Stimulated activated naive CD4-positive, alpha-beta T cell (primary cell): ENCODE results near the gene SLC22A5.
"Not testable (repeated sequence)": the region's sequence is repeated elsewhere in the genome, so short reads cannot be mapped to it uniquely, and the experiment has no call there.

Source experiments
- DNase-seq, 6 experiments: peaks; one replicate each; lab custom pipeline; 2025; lab: John Stamatoyannopoulos, UW

Gene SLC22A5

DNA sequence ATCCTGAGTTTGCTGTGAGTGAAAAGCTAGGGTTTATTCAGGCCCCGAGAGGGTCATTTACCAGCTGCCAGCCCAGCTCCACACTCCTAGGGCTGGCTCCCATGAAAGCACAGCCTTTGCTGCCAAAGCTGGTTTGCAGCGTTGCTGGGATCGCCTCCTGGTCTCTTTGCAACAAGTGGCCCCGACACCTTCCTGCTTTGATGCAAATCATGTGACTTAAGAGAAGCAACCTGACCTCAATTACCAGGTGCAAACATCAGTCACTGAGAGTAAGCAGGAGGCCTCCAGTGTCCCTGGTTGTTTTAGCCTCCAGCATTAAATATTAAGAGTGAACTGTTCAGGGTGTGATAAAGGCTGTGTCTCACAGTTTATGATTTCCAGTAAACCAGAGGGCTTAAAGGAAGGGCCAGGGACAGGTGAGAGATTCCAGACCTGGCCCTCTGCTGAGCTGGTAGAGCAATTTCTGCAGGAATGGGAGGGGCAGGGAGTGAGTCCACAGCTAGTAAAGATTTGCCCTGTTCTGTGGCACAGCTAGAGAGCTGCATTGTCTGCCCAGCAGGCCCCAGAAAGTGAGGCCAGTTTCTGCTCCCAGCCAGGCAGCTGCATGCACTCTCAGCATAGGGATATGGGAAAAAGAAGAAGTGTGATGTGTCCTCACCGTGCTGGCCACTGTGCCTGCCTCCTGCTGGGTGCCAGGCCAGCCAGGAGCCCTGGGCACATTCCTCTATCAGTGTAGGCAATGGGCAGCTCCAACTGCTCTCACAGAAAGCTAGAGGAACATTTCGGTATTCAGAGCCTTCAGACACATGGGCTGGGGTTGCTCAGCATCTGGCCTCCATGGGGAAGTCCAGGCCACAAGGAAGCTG, 58.0 kb downstream of the SLC22A5 start:
- peak; percentile 28 to 61 (median 44) for DNase-seq

DNA sequence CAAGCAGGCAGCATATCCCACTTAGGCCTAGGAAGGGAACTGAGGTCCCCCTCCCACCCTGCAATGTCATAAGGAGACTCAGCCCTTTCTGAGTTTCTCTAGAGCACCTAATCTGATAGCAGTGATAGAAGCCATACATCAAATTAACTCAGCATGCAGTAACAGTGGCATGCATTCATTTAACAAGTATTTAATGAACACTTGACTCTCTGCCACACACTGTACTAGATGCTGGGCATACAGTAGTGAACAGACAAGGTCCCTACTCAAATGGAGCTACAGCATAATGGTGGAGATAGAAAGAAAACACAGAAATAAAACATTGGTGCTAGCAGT, 58.6 kb downstream of the SLC22A5 start:
- DNase-seq = no peak

- DNase-seq = no peak
Observed at GRCh38 chr5:132428484-132429462, 59.3 kb downstream of the SLC22A5 start.

DNA sequence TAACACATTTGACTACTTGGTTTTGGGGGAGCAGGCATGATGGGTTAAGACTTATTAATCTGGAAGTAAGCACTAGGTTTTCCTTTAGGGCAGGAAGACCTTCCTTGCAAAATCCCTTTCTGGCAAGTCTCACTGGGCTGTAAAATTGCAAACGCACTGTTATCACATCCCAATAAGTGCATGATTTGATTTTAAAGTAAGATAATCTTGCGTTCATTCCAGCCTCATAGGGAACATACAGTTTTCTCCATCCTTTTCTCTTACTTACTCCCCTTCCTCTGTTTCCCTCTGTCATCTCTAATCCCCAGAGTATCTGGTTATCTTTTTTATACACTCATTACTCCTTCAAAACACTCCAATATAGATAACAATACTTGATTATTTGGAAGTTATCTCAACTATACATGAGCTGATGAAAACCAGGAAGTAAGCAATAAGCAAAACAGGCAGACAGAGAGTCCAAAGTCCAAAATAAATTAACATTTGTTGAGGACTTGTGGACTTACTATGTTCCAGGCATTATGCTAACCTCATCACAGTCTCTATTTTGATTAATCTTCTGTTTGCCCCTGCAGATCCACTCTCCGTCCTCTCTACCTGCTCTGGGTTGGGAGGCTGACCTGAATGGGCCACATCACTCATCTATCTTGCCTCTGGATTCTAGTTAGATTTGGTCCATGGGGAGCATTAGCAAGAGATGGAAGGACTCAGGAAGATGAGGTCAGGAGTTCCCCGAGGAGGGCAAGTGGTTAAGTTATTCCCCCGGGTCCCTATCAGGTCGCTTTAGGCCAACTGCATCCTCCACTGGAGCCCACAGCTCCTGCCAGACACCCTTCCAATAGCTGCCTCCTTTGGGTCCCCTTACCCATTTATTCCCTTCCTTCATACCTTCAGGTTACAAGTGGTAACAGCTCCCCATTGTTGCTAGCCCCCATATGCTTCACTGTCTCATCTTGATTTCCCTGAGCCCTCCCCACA, 60.2 kb downstream of the SLC22A5 start:
- DNase-seq = no peak

- no peak for DNase-seq
Observed at GRCh38 chr5:132430746-132431145, 61.2 kb downstream of the SLC22A5 start.

DNA sequence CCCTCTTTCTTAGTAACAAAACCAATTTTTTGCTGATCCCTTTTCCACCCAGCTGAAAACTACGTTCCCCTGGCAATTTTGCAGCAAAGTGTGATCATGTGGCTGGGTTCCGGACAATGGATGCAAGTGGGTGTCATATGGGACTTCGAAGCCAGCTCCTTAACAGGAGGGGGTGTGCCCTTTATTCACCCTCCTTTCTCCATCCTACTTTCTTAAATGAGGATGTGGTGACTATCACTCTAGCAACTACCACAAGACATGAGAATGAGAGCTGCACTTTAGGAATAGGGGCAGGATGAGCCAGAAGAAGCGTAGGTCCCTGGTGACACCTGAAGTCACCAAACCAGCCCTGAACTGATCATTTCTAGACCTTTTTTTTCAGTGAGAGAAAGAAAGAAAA, 62.1 kb downstream of the SLC22A5 start:
- DNase-seq = peak in 1 of 6 experiments; percentile 9

DNA sequence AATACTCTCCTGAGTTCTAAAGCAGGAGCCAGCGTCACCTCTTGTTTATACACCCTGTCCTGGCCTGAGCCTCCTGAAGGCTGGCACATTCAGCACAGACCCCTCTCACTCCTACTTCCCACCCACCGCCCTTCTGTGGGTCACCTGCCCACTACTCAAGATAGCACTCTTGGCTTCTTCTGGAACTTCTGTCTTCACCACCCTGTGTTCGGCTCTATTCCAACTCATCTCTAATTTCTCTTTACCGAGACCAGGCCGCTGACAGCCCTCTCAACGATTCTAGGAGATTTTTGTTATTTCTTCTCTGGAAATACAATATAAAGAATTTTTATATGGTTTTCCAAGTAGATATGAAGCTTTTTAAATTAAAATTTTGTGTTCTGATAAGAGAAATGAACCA, 63.6 kb downstream of the SLC22A5 start:
- DNase-seq = no peak

GRCh38 chr5:132434416-132435286, 65.1 kb downstream of the SLC22A5 start:
- no peak for DNase-seq

GRCh38 chr5:132435447-132435846, 65.9 kb downstream of the SLC22A5 start:
- DNase-seq = no peak

- DNase-seq = no peak
Observed at GRCh38 chr5:132435886-132436285, 66.4 kb downstream of the SLC22A5 start.

DNA sequence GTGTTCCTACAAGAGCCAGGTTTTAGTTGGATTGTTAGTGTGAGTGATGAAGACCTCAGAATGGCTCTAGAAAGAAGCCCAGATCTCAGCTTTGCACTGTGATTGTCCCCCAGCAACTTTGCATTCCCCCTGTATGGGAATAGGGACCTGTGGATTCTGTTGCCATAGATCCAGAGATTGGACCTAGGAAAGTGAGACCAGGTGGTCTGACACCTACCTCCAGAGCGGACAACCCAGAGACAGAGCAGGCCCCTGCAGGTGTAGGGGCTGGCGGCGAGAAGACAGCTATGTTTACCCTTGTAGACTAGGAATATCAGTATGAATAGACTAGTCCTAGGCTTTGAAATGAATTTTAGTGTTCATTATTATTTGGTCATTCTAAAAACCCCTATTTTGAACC, 67.4 kb downstream of the SLC22A5 start:
- DNase-seq = no peak

DNA sequence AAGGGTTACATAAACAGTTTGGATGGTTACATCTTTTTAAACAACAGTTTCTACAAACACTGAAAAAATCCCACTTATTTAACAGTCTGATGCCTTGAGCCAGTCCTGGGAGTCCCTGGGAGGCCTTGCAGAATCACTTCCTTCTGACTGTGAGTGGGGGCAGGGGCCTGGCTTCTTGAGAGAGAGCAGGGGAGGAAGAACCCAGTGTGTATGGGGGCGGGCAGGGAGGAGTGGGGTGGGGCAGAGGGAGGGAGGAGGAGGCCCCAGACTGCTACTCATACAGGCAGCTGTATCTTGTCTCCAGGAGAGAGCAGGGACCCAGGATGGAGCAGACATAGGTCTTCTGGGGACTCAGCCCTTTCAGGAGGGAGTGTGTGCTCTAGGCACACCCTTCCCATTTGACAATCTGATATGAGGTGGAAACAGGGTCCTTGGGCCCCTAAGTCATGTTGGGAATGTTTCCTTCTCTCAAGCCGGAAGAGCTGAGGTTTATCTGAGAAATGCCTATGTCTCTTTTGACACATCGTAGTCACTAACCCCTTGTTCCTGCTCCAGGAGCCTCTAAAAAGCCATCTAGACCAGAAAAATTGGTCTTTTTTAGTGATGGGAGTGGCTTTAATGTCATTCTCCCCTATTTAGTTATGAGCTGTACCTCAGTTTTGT, 68.2 kb downstream of the SLC22A5 start:
- peak; percentile 15 to 63 (median 50) for DNase-seq

DNA sequence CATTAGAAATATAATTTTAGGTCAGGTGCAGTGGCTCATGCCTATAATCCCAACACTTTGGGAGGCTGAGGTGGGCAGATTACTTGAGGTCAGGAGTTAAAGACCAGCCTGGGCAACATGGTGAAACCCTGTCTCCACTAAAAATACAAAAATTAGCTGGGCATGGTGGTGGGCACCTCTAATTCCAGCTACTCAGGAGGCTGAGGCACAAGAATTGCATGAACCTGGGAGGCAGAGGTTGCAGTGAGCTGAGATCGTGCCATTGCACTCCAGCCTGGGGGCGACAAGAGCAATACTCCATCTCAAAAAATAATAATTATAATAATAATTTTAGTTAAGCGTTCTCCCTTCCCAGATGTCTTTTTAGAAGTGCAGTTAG, 68.7 kb downstream of the SLC22A5 start:
- not testable (repeated sequence) for DNase-seq

DNA sequence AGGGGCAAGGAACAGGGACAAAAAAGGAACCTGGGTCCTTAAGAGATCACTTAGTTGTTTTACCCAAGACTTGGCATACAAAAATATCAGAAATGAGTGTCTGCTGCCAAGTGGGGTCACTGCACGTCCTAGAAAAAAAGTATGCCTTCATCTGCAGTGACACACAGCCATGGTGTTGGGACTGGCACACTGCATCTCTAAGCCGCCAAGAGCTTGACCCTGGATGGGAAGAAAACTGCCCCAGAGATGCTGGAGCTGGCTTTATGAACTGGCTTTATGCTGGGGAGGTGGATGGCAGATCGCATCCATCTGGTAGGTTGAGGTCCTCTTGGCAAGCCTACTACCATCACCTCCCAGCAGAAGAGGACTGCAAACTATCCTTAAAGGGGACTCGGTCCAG, 69.4 kb downstream of the SLC22A5 start:
- DNase-seq = no peak

DNA sequence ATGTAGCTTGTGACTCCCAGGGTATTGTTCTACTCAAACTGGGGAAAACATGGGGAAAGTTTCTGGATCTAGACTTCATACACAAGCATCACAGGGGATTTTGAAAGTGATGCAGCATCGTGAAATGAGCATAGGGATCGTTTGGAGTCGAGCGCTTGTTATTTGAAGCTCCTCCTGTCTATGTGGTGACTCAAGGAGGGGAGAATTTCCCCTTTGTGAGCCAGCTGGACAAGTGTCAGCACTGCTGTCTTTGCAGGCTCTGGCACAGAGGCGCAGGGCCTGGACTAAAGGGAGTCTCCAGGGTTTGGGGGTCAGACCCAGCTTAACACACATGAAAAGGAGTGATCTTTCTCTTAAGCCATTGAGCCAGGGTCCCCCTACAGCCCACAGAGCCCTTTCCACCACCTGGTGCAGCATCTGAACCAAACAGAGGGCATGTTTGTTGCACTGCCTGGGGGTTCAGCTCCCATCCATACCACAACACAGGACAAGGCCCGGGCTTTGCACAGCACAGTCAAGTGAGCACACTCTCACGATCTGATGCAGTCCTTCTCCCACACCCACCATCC, 70.1 kb downstream of the SLC22A5 start:
- DNase-seq = no peak

DNA sequence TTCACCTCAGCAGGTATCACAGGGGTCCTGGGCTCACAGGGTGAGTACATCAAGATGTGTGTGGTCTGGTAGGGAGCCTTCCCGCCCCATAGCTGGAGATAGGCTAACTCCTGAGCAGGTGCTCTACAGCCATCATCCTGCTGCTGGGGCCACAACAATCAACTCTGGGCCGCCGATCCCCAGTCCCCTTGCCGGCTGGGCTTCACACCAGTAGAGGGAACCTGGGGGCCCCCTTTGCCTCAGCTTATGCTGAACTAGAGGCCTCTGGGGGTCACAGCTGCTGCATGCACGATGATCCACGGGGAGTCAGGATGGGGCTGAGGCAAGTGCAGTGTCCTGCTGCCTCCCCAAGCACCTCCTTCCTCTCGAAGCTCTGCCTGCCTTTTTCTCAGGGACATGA, 74.6 kb downstream of the SLC22A5 start:
- DNase-seq = no peak
